ENCODE measurements around the gene ZDHHC9.
A peak's percentile ranks its signal among the peaks of the same experiment; 100 is the strongest.
"Not testable (repeated sequence)": the region's sequence is repeated elsewhere in the genome, so short reads cannot be mapped to it uniquely, and the experiment has no call there.

ZDHHC9 gene

GRCh38 chrX:129843459-129844306, at the start of gene ZDHHC9:
TSS of gene ZDHHC9 (minus strand) at chrX:129843886. CDS start at chrX:129841945, 1,941 bp downstream.
- DNase-seq = peak; percentile 84

GRCh38 chrX:129877401-129877800, 33.7 kb upstream of the ZDHHC9 start:
- DNase-seq = no peak

- no peak for DNase-seq
These were observed 33.2 kb upstream of the ZDHHC9 start for GRCh38 chrX:129876771-129877305.

GRCh38 chrX:129875669-129876068, 32.0 kb upstream of the ZDHHC9 start:
- no peak for DNase-seq

GRCh38 chrX:129872524-129872923, 28.8 kb upstream of the ZDHHC9 start:
- no peak for DNase-seq

GRCh38 chrX:129866321-129866720, 22.6 kb upstream of the ZDHHC9 start:
- DNase-seq = not testable (repeated sequence)

- not testable (repeated sequence) for DNase-seq
These were observed 15.4 kb upstream of the ZDHHC9 start for GRCh38 chrX:129859134-129859533.

- DNase-seq = not testable (repeated sequence)
These were observed 8.1 kb upstream of the ZDHHC9 start for GRCh38 chrX:129851825-129852224.

GRCh38 chrX:129846716-129847115, 3.0 kb upstream of the ZDHHC9 start:
- DNase-seq = no peak

GRCh38 chrX:129845616-129846190, 2.0 kb upstream of the ZDHHC9 start:
- DNase-seq = no peak

GRCh38 chrX:129843209-129843458, 552 bp downstream of the ZDHHC9 start:
- DNase-seq = no peak

- DNase-seq = no peak
These were observed 1.0 kb downstream of the ZDHHC9 start for GRCh38 chrX:129842510-129843208.

- no peak for DNase-seq
These were observed 3.3 kb downstream of the ZDHHC9 start for GRCh38 chrX:129840344-129840743.

- no peak for DNase-seq
These were observed 6.9 kb downstream of the ZDHHC9 start for GRCh38 chrX:129836827-129837226.

GRCh38 chrX:129833153-129833990, 10.3 kb downstream of the ZDHHC9 start:
- no peak for DNase-seq

- no peak for DNase-seq
These were observed 12.4 kb downstream of the ZDHHC9 start for GRCh38 chrX:129831091-129831885.

GRCh38 chrX:129830494-129830893, 13.2 kb downstream of the ZDHHC9 start:
- no peak for DNase-seq

GRCh38 chrX:129825746-129826505, 17.8 kb downstream of the ZDHHC9 start:
- no peak for DNase-seq

GRCh38 chrX:129824620-129825019, 19.1 kb downstream of the ZDHHC9 start:
- no peak for DNase-seq

GRCh38 chrX:129823522-129823921, 20.2 kb downstream of the ZDHHC9 start:
- no peak for DNase-seq

GRCh38 chrX:129823115-129823514, 20.6 kb downstream of the ZDHHC9 start:
- peak; percentile 54 for DNase-seq

All from activated CD8-positive, alpha-beta memory T cell treated with anti-CD3 and anti-CD28 coated beads, Interleukin-2, amount 50 U/mL, for 4 hours (primary cell).